HG03378 (cell line): Measurements from ENCODE around the gene DHX35.
"Not testable (repeated sequence)": the region's sequence is repeated elsewhere in the genome, so short reads cannot be mapped to it uniquely, and the experiment has no call there.

Source experiments
- ATAC-seq: cut with Tn5 transposase; IDR thresholded peaks from one replicate; pipeline ENCODE4 v1.9.1; 2021; ENCODE audit warnings: mild to moderate bottlenecking, moderate library complexity; ENCODE audit not compliant: unreplicated experiment

The DHX35 gene

DNA sequence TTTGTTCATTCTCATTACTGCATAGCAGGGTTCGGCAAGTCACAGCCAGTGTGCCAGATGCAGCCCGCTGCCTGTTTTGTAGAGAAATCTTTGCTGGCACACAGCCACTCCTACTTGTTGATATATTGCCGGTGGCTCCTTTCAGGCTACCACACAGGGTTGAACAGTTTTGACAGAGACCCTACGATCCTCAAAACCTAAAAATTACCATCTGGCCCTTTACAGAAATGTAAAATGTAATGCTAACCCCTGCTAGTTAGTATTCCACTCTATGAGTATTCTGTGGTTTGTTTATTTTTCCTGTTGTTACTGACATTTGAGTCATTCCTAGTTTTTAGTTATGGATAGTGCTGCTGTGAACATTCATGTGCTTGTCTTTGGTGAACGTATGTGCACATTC, 11.5 kb downstream of the DHX35 start:
- ATAC-seq, result no peak

DNA sequence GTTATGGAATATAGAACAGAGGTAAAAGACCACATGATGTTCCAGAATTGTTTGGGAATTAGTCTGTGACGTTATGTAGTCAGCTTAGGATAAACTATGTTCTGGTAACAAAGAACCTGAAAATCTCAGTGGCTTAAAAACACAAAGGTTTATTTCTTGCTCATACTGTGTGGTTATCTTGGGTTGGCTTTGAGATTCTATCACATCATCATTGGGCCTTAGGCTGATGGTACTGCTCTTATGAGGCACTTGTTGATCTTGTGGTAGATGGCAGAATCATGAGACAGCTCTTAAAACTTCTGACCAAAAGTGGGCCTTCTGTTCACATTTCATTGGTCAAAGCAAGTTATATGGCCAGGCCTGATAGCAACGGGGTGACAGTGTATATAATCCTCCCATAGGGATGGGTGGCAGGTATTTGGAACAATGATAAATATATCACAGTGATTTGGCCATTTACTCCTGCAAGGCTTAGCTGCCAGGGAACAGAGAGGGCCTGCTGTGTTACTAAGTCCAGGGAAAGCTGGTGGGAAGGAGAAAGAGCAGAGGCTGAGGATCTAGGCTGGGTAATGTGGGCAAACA, 13.5 kb downstream of the DHX35 start:
- ATAC-seq, result no peak

DNA sequence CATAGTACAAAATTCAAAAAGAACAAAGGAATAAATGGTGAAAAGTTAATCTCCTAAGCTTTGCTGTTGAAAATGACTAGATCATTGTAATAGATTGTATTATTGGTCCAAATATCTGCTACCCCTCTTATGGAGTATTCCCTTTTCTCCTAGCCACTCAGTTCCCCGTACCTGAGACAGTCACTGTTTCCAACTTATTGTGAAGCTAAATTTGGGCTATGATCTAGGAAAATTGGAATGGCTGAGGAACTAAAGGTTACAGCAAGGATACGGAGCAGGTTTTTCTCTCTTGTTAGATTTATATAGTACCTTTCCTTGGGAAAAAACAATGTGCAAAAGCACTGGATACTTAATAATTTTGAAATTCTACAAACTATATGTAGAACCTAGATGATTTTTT, 17.3 kb downstream of the DHX35 start:
- no peak for ATAC-seq

DNA sequence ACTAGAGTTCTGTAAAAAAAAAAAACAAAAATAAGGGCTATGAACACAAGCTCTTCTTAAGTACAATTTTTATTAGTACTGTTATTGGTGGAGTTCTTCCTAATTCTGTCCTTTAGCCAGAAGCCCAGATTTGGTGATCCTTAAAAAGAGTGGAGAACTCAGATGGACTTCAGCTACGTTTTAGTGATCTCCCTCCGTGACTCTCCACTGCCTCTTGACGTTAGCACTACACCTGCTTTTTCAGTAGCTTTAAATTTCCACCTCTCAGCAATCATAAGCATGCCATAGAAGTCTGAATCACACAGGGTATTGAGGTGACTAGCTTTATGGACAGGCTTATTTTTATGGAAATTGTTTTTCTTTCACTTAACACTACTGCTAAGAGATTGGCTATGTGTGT, 17.7 kb downstream of the DHX35 start:
- ATAC-seq, result no peak

DNA sequence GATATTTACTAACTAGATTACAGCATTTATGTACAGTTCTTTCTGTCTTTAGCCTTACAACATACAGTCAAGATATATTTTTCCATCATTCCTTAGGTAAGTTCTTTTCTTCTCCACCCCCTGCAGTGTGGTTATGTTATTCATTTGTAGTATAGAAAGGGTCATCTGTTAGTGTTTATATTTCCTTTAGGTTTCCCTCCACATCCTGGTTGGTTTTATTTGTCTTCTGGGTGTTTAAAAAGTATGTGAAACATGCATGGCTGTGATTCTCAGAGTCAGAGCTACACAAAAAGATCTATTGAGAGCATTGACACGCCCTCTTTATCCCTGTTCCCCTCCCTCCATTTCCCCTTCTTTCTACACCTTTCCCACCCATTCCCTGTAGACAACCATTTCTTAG, 20.1 kb downstream of the DHX35 start:
- no peak for ATAC-seq

DNA sequence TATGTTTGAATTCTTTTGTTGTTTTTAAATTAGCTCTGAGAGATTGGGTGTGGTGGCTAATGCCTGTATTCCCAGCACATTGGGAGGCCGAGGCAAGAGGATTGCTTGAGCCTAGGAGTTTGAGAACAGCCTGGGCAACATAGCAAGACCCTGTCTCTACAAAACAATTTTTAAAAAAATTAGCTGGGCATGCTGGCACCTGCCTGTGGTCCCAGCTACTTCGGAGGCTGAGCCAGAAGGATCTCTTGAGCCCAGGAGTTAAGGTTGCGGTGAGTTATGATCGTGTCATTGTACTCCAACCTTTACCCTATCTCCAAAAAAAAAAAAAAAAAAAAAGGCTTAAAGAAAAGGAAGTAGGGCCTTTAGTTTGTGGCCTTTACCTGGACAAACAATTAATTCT, 22.9 kb downstream of the DHX35 start:
- no peak for ATAC-seq

DNA sequence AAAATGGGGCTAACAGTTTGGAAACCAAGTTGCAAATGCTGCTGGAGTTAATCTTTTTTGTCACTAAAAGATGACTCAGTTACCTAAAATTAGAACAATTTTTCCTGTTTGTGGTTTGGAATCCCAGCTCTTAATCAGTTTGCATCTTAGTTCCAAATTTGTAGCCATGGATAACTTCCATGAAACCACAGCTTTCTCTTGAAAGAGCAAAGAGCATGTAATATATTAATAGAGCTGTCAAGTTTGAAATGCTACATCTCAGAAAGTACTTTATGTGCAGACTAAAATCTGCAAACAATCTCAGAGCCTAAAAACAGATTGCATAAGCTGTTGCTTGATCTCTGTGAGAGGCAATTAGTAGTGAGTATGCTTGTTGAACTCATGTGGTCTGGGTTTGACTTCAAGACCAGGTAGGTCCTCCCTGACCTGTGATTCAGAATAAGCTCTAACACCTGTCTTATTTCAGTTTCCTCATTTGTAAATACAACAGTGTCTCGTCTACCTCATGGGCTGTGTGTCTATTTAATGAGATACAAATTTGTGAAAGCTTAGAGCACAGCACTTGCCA, 23.5 kb downstream of the DHX35 start:
- ATAC-seq, result no peak

DNA sequence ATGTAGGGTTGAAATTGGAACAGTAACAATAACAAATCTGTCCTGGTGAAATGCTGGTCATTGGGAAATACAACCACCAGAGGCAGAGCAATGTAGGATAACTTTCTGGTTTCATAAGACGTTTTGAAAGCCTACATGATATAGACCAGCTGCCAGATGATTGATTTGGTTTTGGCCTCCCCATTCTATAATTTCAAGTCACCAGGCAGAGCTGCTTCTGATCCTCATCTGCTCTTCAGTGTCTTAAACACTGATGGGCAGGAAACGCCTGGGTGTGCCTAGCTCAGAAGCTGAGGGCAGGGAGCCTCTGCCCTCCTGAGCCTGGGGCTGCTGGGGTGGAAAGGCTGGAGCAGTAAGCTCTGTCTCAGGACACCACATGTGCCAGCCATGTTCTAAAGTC, 24.5 kb downstream of the DHX35 start:
- no peak for ATAC-seq

DNA sequence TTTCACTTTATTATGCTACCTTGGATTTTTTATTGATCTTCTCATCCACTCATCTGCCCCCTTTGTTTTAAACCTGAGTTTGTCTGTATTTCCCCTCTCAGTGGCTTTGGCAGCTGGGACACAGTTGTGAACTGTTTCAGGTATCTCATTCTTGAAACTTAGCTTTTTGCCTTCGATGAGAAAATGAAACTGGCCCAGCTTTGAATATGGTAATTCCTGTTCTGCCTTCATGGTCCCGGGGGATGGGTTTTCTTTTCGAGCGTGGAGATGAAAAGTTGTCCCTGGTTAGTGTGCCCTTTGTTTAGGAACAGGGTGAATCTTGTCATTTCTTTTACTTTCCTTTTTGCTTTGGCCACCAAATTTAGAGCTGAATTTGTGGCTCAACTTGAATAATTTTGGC, 25.6 kb downstream of the DHX35 start:
- ATAC-seq, result no peak

DNA sequence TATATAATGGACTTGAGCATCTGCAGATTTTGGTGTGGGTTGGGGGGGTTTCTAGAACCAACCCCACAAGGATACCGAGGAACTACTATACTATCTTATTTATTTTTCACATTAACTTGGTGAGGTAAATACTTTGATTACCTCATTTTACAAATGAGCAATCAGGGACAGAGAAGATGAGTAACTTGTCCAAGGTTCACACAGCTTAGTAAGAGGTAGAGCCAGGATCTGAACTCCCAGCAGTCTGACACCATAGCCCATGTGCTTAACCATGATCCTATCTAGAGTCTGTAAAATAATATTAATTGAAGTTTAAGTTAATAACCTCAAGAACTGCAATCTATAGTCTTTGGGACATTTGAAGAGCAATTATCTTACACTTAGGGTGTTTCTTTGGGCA, 28.6 kb downstream of the DHX35 start:
- no peak for ATAC-seq

DNA sequence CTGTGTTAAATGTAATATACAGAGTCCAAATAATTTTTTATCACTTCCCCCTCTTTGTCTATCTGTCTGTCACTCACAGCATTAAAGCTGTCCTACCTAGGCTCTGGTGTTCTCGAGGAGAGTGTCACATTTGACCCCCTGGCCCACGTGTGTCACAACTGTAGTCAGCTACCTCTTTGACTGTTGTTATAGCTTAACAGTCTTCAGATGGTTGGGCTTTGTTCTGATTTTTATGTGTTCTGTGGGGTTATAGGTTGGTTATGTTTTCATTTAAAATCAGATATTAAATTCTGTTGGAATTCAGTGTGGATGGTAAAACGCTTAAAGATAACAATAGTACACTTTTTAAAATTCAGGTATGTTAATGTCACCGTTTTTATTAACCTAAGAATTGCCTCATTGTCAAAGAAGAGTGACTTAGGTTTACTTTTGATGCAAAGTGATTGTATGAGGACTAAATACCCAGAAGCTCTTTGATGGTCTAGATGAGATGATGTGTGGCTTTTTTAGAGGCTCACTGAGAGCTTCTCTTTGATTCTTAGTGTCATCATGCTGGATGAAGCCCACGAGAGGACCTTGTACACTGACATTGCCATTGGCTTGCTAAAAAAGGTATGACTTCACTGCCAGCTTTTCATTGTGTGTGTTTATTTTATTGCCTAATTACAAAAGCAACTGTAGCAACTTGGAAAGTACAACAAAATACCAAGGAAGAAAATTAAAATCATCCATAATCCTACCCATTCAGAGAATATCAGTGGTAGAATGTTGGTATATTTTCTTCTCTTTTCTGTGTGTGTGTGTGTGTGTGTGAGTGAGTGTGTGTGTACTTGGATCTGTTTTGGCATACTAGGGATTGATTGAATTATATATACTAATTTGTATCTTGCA, 29.9 kb downstream of the DHX35 start:
- ATAC-seq, result no peak

DNA sequence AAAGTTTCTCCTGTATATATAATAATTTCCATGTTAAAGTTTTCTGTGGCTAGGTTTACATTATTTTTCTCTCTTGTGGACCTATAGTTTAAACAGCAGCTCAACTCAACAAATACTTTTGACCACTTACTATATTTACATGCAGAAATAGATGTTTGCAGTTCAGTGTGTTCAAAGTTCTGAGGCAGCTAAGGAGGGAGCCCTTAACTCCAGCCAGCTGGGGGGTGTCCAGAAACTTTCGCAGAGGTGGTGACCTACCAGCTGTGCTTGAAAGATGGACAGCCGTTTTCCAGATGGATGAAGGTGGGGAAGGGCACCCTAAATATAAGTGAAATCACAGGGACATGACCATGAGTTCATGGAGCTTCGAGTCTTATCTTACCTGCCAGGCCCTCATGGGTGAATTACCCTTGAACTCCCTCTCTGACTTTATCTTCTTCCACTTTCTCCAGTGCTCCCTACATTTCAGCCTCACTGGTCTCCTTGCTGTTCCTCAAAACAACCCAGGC, 33.4 kb downstream of the DHX35 start:
- ATAC-seq, result no peak

DNA sequence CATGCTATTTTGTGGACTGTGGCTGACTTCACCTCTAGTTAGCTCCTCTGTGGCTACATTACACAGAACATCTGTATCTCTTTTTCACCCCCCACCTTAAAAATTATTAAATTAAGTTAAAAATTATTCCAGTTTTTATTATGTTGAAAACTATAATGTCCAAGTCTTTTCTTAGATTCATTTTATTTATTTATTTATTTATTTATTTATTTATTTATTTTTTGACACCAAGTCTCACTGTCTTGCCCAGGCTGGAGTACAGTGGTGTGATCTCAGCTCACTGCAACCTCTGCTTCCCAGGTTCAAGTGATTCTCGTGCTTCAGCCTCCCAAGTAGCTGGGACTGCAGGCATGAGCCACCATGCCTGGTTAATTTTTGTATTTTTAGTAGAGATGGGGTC, 34.7 kb downstream of the DHX35 start:
- ATAC-seq, result not testable (repeated sequence)

DNA sequence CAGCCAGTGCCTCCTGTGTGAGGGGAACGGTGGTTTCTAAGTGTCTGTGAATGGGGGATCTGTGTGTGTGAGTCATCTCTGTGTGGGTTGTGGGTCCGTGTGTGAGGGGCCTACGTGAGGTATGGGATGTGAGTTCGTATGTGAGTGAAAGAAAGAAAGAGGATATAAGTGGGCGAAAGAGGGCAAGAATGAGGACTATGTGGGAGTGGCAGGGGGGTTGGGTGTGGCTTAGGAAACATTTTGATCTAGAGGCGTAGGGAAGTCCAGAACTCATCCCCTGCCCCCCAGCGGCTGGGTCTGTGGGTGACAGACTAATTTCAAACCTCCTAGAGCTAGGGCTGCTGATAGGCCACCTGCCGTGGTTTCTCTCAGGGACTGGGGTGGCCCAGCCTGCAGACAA, 35.5 kb downstream of the DHX35 start:
- peak; percentile 82 for ATAC-seq

DNA sequence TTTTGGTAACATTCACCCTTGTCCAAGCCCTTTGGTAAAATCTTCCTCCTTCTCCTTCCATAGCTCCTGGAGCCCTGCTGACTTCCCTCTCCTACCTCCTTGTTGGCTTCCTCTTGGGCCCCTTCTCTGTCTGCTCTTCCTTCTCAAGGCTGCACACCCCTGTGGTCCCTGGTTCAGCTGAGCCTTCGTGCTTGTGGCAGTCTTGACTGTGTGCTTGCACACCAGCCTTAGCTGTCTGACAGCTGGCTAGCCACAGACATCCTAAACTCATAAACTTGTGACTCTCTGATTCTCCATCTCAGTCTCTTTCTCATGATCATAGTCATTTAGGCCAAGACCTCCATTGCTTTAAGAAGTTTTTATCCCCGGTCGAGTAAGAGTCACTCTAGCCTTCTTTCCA, 37.1 kb downstream of the DHX35 start:
- ATAC-seq, result no peak

DNA sequence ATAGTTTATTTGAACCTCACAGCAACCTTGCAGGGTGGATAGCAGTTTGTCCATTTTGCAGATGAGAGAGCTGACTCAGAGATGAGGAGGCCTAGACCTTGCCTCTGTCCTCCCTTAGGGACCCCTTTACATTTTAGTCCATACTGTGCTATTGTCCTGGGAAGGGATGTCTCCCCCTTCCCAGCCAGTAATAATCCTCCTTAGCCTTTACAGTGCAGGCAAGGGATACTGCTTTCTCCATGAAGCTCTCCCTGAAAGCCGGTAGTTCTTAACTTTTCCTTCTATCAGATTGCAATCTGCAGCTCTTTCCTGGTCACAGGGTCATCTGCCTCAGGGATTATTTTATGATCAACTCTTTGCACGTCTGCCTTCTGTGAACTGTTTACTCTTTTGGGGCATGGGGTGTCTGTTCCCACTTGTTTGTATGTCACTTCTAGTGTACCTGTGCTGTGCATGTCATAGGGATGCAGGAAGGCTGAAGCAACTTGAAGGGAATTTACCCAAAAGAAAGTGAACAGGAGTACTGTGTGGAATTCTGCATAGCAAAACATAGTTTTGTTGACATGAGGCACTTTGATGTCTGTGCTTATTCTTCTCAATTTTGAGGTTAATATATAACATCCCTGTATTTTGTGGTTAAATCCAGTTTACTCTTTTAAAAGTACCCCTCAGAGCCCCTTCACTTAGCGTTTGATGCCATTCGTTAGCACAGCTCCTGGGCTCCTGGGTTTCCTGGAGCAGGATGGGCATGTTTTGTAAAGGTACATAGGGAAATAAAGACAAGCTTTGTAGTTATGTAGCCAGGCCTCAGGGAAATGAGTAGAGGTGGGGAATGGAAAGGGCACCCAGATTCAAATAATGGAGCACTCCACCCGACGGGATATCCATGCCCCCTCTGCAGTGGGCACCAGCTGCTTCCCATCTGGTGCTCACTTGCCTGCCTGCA, 38.1 kb downstream of the DHX35 start:
- no peak for ATAC-seq

DNA sequence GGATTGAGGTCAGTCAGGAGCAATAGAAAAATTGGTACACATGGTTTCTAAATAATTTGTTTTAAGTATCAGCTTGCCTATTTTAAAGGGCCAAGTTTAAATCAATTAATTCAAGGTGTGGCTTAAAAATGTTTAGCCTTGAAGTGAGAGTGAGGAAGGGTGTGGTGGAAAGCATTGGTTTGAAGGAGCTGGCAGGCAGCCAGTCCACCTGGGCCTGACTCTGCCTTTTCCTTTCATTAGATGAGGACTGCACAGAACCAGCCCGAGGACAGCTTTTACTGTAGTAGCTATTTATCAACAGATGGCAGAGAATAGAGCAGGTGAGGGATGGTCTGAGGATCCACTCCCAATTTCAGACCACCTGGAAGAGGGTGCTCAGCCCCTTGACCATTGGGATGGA, 42.4 kb downstream of the DHX35 start:
- ATAC-seq, result no peak

DNA sequence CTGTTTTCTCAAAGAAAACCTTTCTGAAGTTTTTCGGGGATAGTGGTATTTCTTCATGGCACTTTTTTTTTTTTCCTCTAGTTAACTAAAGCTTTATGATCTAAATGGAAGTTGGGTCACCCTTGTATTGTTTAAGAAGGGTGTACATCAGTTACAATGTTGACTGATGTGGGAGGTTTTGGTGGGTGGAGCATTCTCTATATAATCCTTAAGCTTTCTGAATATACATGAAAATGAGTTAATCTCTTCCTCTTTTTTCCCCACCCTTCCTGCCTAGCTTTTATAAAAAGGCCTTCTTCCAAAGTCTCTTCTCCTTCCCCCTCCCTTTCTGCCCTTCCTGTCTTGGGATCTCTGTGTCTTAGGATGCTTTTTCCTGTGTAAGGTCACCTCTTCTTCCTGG, 47.2 kb downstream of the DHX35 start:
- no peak for ATAC-seq

DNA sequence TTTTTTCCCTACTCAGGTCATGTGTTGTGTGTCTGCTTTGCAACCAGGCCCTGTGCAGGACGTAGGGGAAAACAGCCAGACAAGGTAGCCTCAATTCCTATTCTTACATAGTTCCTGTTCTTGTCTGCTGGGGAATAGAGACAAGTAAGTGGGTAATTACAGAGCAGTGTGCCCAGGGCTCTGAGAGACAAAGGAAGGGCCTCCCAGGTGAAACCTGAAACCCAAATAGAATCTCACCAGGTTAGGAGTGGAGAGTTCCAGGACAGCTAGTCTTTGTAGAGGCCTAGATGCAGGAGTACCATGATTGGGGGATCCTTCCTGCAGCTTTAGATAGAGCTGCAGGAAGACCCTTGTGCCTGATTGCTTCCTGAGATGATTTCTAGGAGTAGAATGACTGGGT, 48.4 kb downstream of the DHX35 start:
- no peak for ATAC-seq

DNA sequence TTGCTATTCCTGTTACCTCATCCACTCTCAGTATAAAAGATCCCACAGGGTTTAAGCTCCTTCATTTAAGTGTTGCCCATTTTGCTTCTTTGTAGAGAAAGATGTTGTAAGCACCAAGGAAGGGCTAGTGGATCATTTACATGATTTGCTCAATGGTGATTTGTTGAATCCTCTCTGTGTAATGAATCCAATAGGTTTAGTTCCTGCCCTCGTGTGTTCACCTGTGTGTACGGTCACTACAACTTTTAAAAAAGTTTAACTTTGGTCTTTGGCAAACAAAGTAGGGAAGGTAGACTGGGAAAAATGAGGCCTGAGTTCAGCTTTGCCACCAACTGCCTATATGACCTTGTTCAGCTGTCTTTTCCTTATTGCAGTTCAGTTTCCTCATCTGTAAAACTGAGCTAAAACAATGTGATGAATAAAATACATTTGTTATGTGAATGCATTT, 51.5 kb downstream of the DHX35 start:
- ATAC-seq, result no peak

DNA sequence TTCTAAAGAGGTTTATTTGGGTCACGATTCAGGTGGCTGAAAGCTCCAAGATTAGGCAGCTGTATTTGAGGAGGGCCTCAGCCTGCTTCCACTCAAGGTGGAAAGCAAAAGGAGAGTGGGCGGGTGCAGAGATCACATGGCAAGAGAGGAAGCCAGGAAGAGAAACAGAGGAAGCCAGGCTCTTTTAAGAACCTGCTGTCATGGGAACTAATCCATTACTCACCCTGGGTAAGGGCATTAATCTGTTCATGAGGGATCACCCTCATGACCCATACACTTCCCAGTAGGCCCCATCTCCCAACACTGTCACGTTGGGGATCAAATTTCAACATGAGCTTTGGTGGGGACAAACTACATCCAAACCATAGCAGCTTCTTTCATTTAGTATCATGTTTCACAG, 53.9 kb downstream of the DHX35 start:
- no peak for ATAC-seq
